Measurements from ENCODE around the gene ATG101.

DNA sequence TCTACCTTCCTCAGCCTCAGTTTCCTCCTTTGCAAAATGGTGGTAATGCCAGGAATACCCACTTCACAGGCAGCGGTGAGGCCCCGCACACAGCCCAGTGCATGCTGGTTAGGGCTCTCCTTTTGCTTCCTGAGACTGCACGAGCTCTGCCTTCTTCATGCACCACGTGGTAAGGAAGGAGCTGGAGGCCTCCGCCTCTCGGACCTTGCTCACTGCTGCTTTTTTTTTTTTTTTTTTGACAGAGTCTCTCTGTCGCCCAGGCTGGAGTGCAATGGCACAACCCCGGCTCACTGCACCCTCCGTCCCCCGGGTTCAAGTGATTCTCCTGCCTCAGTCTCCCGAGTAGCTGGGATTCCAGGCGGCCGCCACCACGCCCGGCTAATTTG, 44.9 kb upstream of the ATG101 start:
- TF ChIP-seq GATA2 (IDR thresholded peaks at IDR 0.05; ENCODE audit: low read depth, low read length), result no peak
- no peak for TF ChIP-seq GATA3 (IDR thresholded peaks at IDR 0.05; ENCODE audit: low read depth, low read length)
